Liver (tissue), 9 donors: ENCODE data around the gene SLC17A2. TPM values are rescaled to one million over a fixed set of nuclear protein-coding genes. Genes with fewer than 3 reads are reported as not detected.

ENCODE experiments used
- DNase-seq: peaks from one replicate; pipeline ENCODE4 v3.0.0-alpha.2; 2017; ENCODE audit warnings: low spot score
- H3K27ac ChIP-seq, 2 donors: one replicate each; pipeline ENCODE4 v1.7.0; 2013; ENCODE audit warnings: inconsistent platforms in 2 of 2, low read length in 2 of 2, control low read depth in 1 of 2, low read depth in 1 of 2, mild to moderate bottlenecking in 1 of 2
- H3K27me3 ChIP-seq, 4 donors: one replicate each; pipeline versions ENCODE4 v1.6.1 to v1.7.0; 2013; ENCODE audit warnings: low read length in 3 of 4, inconsistent platforms in 1 of 4, mild to moderate bottlenecking in 1 of 4, moderate library complexity in 1 of 4; ENCODE audit not compliant: control insufficient read depth in 4 of 4, insufficient read depth in 4 of 4
- H3K36me3 ChIP-seq, 4 donors: one replicate each; pipeline versions ENCODE4 v1.6.1 to v1.7.0; 2013; ENCODE audit warnings: low read length in 3 of 4, mild to moderate bottlenecking in 3 of 4, low read depth in 1 of 4, moderate library complexity in 1 of 4; ENCODE audit not compliant: control insufficient read depth in 4 of 4, insufficient read depth in 3 of 4
- H3K4me1 ChIP-seq, 4 donors: one replicate each; pipeline versions ENCODE4 v1.6.1 to v1.7.0; 2013; ENCODE audit warnings: low read length in 3 of 4, mild to moderate bottlenecking in 3 of 4, moderate library complexity in 1 of 4; ENCODE audit not compliant: control insufficient read depth in 4 of 4, insufficient read depth in 4 of 4
- H3K4me3 ChIP-seq, 3 donors: one replicate each; pipeline versions ENCODE4 v1.6.1 to v1.7.0; 2013; ENCODE audit warnings: low read length in 3 of 3, control low read depth in 1 of 3, low read depth in 1 of 3, mild to moderate bottlenecking in 1 of 3
- H3K9ac ChIP-seq, 2 donors: one replicate each; pipeline ENCODE4 v1.7.0; 2013; ENCODE audit warnings: low read length in 2 of 2, mild to moderate bottlenecking in 2 of 2, moderate library complexity in 2 of 2, control low read depth in 1 of 2, low read depth in 1 of 2
- H3K9me3 ChIP-seq, 4 donors: one replicate each; pipeline versions ENCODE4 v1.6.1 to v1.7.0; 2013; ENCODE audit warnings: low read length in 3 of 4; ENCODE audit not compliant: control insufficient read depth in 4 of 4
- ATF3 ChIP-seq: IDR thresholded peaks from 2 replicates; pipeline ENCODE4 v1.6.1; 2016; ENCODE audit warnings: antibody characterized with exemption
- CTCF ChIP-seq: fragments of 150-350 bp; IDR thresholded peaks from 2 replicates; pipeline ENCODE4 v1.5.1; 2017; ENCODE audit warnings: improper control_type of control experiment, low read depth, low read length; ENCODE audit not compliant: missing input control
- EGR1 ChIP-seq, 2 donors: IDR thresholded peaks; 2 replicates each; pipeline ENCODE4 v1.6.1; 2016 to 2018; ENCODE audit warnings: antibody characterized with exemption in 2 of 2, low read depth in 2 of 2
- FOXA1 ChIP-seq: IDR thresholded peaks from 2 replicates; pipeline ENCODE4 v1.6.1; 2016; ENCODE audit warnings: antibody characterized with exemption
- FOXA2 ChIP-seq: IDR thresholded peaks from 2 replicates; pipeline ENCODE4 v1.6.1; 2016; ENCODE audit warnings: antibody characterized with exemption
- GABPA ChIP-seq, 2 donors: IDR thresholded peaks in 1 of 2; conservative IDR thresholded peaks in 1 of 2; 2 replicates each; pipeline ENCODE4 v1.6.1; 2016; ENCODE audit warnings: antibody characterized with exemption in 2 of 2, mild to moderate bottlenecking in 1 of 2, moderate library complexity in 1 of 2
- HNF4A ChIP-seq, 2 donors: conservative IDR thresholded peaks; 2 replicates each; pipeline ENCODE4 v1.6.1; 2016; ENCODE audit warnings: antibody characterized with exemption in 2 of 2, mild to moderate bottlenecking in 2 of 2
- HNF4G ChIP-seq: IDR thresholded peaks from 2 replicates; pipeline ENCODE4 v1.6.1; 2016; ENCODE audit warnings: antibody characterized with exemption
- JUND ChIP-seq, 2 donors: IDR thresholded peaks; 2 replicates each; pipeline ENCODE4 v1.6.1; 2016; ENCODE audit warnings: antibody characterized with exemption in 2 of 2
- MAX ChIP-seq: IDR thresholded peaks from 2 replicates; pipeline ENCODE4 v1.6.1; 2016; ENCODE audit warnings: antibody characterized with exemption
- NR2F2 ChIP-seq: IDR thresholded peaks from 2 replicates; pipeline ENCODE4 v1.6.1; 2016; ENCODE audit warnings: antibody characterized with exemption
- RAD21 ChIP-seq, 2 donors: IDR thresholded peaks; 2 replicates each; pipeline ENCODE4 v1.6.1; 2016; ENCODE audit warnings: antibody characterized with exemption in 2 of 2, mild to moderate bottlenecking in 2 of 2
- REST ChIP-seq: IDR thresholded peaks from 2 replicates; pipeline ENCODE4 v1.6.1; 2016; ENCODE audit warnings: antibody characterized with exemption, mild to moderate bottlenecking
- RXRA ChIP-seq, 2 donors: IDR thresholded peaks; 2 replicates each; pipeline ENCODE4 v1.6.1; 2017 to 2018; ENCODE audit warnings: antibody characterized with exemption in 2 of 2, mild to moderate bottlenecking in 1 of 2
- SP1 ChIP-seq: IDR thresholded peaks from 2 replicates; pipeline ENCODE4 v1.6.1; 2018; ENCODE audit warnings: antibody characterized with exemption, mild to moderate bottlenecking
- TAF1 ChIP-seq: conservative IDR thresholded peaks from 2 replicates; pipeline ENCODE4 v1.6.1; 2016; ENCODE audit warnings: antibody characterized with exemption, mild to moderate bottlenecking
- YY1 ChIP-seq: IDR thresholded peaks from 2 replicates; pipeline ENCODE4 v1.6.1; 2016; ENCODE audit warnings: antibody characterized with exemption, mild to moderate bottlenecking
- ZBTB33 ChIP-seq: IDR thresholded peaks from 2 replicates; pipeline ENCODE4 v1.6.1; 2016; ENCODE audit warnings: antibody characterized with exemption
- WGBS: extraction: QIAGEN DNeasy Blood & Tissue Kit; methylation state at CpG from one replicate; pipeline ENCODE4 v1.1.7; 2013; 5-methylcytosine and 5-hydroxymethylcytosine counted together
- polyA plus RNA-seq, 2 donors: library from polyadenylated mRNA; stranded (reverse) in 1 of 2; unstranded in 1 of 2; fragments of 200-250 nt in 1 of 2; fragments of >200 nt in 1 of 2; fragmentation: Nextera tagmentation in 1 of 2; extraction: Ambion mirVana in 1 of 2; gene quantifications; one replicate each; pipeline versions ENCODE4 v1.2.1 to v1.2.3, GENCODE V29; 2013 to 2015
- total RNA-seq, 2 donors: library from RNA; depleted of rRNA; stranded (reverse); fragments of >200 nt; gene quantifications; one replicate each; pipeline ENCODE4 v1.2.3, GENCODE V29; 2014
- donor health status: healthy.
- donor health status: healthy.
- donor health status: healthy.
- donor health status: healthy.
- donor health status: healthy.

Gene SLC17A2
- total and polyA plus RNA-seq, 4 donors: 26.2 to 88.1 (median 37.8) TPM

GRCh38 chr6:25866011-25866410 lies 64.5 kb downstream of the SLC17A2 start:
- no peak overlapping the region for H3K27ac ChIP-seq
- H3K4me1 ChIP-seq: peaks cover 2 to 16% (median 7%) of the 10 kb centered on the region in 4 donors
- H3K9ac ChIP-seq: no peak overlapping the region
- no peaks in the 10 kb centered on the region for H3K36me3 ChIP-seq
- H3K9me3 ChIP-seq: no peaks in the 10 kb centered on the region
- no peak overlapping the region for H3K4me3 ChIP-seq
- TF ChIP-seq YY1 (no peak), MAX (no peak), NR2F2 (no peak), FOXA2 (no peak), FOXA1 (no peak), EGR1 (IDR thresholded peaks at IDR 0.05; ENCODE audit: low read depth in 2 of 2) (no peak), SP1 (no peak), ZBTB33 (no peak), RXRA (IDR thresholded peaks at IDR 0.05) (no peak), REST (no peak), HNF4G (no peak), JUND (IDR thresholded peaks at IDR 0.05) (no peak), GABPA (IDR thresholded peaks at IDR 0.05 in 1 of 2, conservative IDR thresholded peaks at IDR 0.05 in 1 of 2) (no peak), TAF1 (no peak), RAD21 (IDR thresholded peaks at IDR 0.05) (no peak), ATF3 (no peak), CTCF (no peak), HNF4A (conservative IDR thresholded peaks at IDR 0.05) (no peak)
- WGBS: 77% methylated on average over 3 of the region's 3 CpGs
- no peak for DNase-seq
- H3K27me3 ChIP-seq: no peaks in the 10 kb centered on the region

- Histone ChIP-seq H3K27ac (peak overlapping the region in 1 of 2 donors; percentile 31), H3K27me3 (no peaks in the 10 kb centered on the region), H3K9ac (no peak overlapping the region), H3K9me3 (no peaks in the 10 kb centered on the region), H3K4me1 (peaks cover 2 to 16% (median 7%) of the 10 kb centered on the region in 4 donors), H3K4me3 (no peak overlapping the region), H3K36me3 (no peaks in the 10 kb centered on the region)
- WGBS: 31% methylated on average over 2 of the region's 2 CpGs
- DNase-seq: no peak
- TF ChIP-seq NR2F2 (no peak), SP1 (peak; percentile 51), ZBTB33 (peak; percentile 45), RAD21 (IDR thresholded peaks at IDR 0.05) (peak; percentile 38 to 49), FOXA2 (peak; percentile 52), HNF4A (conservative IDR thresholded peaks at IDR 0.05) (peak; percentile 80 to 83), FOXA1 (no peak), CTCF (no peak), HNF4G (peak; percentile 51)
These were observed 67.1 kb downstream of the SLC17A2 start for GRCh38 chr6:25863360-25863759.
